HFF-Myc (cell line): ENCODE results near the gene A4GNT.

Source experiments
- DNase-seq: peaks from one replicate; pipeline ENCODE4 v3.0.0-alpha.2; 2011; ENCODE audit warnings: low read depth; ENCODE audit errors: extremely low read depth
- H3K4me3 ChIP-seq: replicated peaks from 2 replicates; pipeline ENCODE4 v1.5.1; 2011; ENCODE audit warnings: low read depth, mild to moderate bottlenecking, control low read depth, low read length
- CTCF ChIP-seq: IDR thresholded peaks from 2 replicates; pipeline ENCODE4 v1.5.1; 2012; ENCODE audit warnings: mild to moderate bottlenecking, low read depth, low read length, control low read depth; ENCODE audit errors: missing control alignments

A4GNT gene

GRCh38 chr3:138135833-138136194 is 3.6 kb upstream of the A4GNT start:
- TF ChIP-seq CTCF: no peak
- no peak overlapping the region for H3K4me3 ChIP-seq
- DNase-seq: no peak

DNA sequence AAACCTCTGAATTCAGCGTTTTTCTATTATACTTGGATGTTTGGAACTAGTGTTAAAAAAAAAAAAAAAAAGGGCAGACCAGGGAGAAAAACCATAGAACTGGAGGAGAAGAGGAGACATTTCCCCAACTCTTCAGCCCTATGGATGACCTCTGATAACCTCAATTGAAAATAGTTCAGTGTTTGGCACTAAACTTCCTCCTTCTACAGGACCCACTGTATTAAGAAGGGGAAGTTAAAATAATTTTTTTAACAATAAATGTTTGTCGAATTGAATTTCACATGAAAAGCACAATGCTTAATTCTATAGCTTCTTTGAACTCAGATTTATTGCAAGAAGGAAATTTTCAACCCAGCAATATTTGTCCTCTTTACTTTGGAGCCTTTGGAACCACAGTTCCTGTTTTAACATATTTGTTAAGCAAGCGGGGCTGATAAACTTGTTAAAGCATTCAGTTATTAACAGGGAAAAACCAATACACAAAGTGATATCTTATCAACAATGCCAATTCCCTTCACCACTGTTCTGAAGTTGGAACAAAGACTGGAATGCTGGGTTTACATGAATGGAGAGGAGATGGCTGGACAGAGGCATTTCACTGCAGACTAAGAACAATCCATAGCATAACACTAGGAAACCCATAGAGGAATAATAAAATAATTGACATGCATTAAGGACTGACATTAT is 3.1 kb upstream of the A4GNT start:
- no peak for DNase-seq
- H3K4me3 ChIP-seq: no peak overlapping the region
- no peak for TF ChIP-seq CTCF

GRCh38 chr3:138127636-138128365 is 4.4 kb downstream of the A4GNT start:
- no peak for DNase-seq
- no peak for TF ChIP-seq CTCF
- H3K4me3 ChIP-seq: no peak overlapping the region

GRCh38 chr3:138125548-138126221 is 6.5 kb downstream of the A4GNT start:
- no peak for TF ChIP-seq CTCF
- H3K4me3 ChIP-seq: no peak overlapping the region
- DNase-seq: no peak

- no peak for TF ChIP-seq CTCF
- no peak for DNase-seq
- no peak overlapping the region for H3K4me3 ChIP-seq
Measured at GRCh38 chr3:138124706-138125355, 7.4 kb downstream of the A4GNT start.

DNA sequence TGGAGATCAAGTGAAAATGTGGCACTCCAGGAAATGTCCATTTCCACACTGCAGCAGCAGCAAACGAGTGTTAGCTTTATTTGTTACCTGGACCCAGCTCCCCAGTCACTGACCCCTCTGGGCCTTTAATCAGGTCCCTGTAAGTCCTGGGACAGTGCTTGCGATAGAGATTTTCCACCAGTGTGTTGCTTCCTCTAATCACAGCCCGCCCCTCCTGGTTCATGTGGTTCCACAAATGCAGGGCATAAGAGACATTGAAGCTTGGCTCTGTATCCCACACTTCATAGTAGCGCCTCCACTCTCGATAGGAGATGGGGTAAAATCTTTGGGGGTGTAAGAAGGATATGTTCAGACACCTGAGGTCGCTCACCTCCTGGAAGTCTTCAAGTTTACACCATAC is 8.0 kb downstream of the A4GNT start:
- no peak for DNase-seq
- H3K4me3 ChIP-seq: no peak overlapping the region
- no peak for TF ChIP-seq CTCF
